ENCODE results near the gene BMP2K.
A peak's percentile ranks its signal among the peaks of the same experiment; 100 is the strongest.

The BMP2K gene

GRCh38 chr4:78928835-78929234 is 152.7 kb downstream of the BMP2K start:
- no peak for DNase-seq

- no peak for DNase-seq
Observed at GRCh38 chr4:78930016-78930629, 154.0 kb downstream of the BMP2K start.

GRCh38 chr4:78936989-78937388 is 160.8 kb downstream of the BMP2K start:
- no peak for DNase-seq

GRCh38 chr4:78937837-78938236 is 161.7 kb downstream of the BMP2K start:
- peak in 2 of 56 donors; percentile 7 to 18 for DNase-seq

GRCh38 chr4:78938474-78938867 is 162.3 kb downstream of the BMP2K start:
- no peak for DNase-seq

GRCh38 chr4:78938868-78939666 is 162.9 kb downstream of the BMP2K start, which contains the start of gene PAQR3:
PAQR3 (minus strand) TSS chr4:78939438; CDS start chr4:78939224, 214 bp downstream.
- peak in 55 of 56 donors; percentile 4 to 88 (median 61) for DNase-seq

GRCh38 chr4:78939667-78940008 is 163.5 kb downstream of the BMP2K start:
- DNase-seq, result no peak

GRCh38 chr4:78940752-78941151 is 164.6 kb downstream of the BMP2K start:
- no peak for DNase-seq

- no peak for DNase-seq
Observed at GRCh38 chr4:78944381-78944780, 168.2 kb downstream of the BMP2K start.

- DNase-seq, result no peak
Observed at GRCh38 chr4:78945651-78946179, 169.6 kb downstream of the BMP2K start.

- no peak for DNase-seq
Observed at GRCh38 chr4:78949735-78950134, 173.6 kb downstream of the BMP2K start.

- peak in 7 of 56 donors; percentile 4 to 61 (median 9) for DNase-seq
Observed at GRCh38 chr4:78951862-78952472, 175.8 kb downstream of the BMP2K start.

GRCh38 chr4:78953231-78953630 is 177.1 kb downstream of the BMP2K start:
- no peak for DNase-seq

- no peak for DNase-seq
Observed at GRCh38 chr4:78953769-78954666, 177.9 kb downstream of the BMP2K start.

GRCh38 chr4:78956975-78957374 is 180.8 kb downstream of the BMP2K start:
- DNase-seq, result no peak

GRCh38 chr4:78960926-78961325 is 184.8 kb downstream of the BMP2K start:
- no peak for DNase-seq

Measured in amygdala (tissue), 56 donors.